NCI-H187 (cell line): ENCODE measurements around the gene INPP5A.
"Not testable (repeated sequence)": the region's sequence is repeated elsewhere in the genome, so short reads cannot be mapped to it uniquely, and the experiment has no call there.

Experiments
- DNase-seq, 2 experiments: peaks; one replicate each; lab custom pipeline; 2025; lab: John Stamatoyannopoulos, UW

INPP5A gene

DNA sequence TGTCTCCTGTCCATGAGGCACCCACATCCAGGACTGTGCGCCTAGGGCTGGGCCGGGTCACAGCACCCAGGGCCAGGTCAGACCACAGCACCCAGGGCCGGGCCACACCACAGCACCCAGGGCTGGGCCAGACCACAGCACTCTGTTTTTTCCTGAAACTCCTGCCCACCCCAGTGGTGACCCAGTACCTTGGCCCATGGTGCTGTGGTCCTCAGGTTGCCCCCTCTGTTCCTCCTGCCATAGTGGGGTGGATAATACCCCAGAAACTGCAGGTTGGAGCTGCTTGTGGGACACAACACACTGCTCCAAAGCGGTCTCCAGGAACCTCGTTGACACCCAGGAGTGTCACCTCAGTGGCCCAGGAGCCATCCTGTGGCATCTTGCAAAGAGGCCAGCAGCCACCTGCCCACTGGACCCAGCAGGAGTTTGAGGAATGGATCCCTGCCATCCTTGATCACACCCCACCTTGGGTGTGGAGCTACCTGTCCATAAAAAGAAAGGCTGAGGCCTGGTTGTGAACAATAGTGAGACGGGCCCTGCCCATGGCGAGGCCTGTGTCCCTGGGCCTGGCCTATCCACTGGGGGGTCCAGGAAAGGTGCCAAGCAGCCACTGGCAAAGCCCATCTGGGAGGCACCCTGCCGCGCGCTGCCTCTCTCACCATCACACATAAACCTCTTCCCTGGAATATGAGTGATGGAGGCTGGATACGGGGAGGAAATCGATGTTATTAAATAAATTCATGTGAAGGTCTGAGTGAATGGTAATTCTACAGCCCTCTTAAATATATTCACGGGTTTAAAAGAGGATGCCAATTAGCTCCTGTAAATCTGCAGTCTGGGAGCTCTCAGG lies 159.4 kb downstream of the INPP5A start:
- DNase-seq, result no peak

DNA sequence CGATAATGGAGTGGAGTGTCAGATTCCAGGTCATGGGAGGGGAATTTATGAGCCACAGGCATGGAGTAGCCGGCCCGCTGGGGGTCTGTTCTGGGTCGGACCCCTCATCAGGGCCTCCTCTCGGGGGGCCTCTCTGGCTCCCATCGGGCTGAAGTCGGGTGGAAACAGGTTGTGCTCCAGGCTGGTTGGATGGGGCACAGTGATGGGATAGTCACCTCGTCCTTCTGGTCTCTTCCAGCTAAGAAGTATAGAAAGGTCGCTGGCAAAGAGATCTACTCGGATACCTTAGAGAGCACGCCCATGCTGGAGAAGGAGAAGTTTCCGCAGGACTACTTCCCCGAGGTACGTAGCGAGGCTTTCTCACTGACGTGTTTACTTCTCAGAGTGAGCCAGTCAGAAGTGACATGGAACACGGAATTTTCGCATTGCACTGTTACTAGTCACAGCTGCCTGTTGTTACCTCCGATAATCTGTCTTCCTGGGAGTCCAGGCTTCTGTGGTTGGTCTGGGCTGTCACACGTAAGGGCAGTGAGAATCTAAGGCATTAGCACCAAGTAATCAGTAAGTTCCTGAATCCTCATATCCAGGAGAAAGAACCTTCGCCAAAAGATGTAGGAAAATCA lies 160.1 kb downstream of the INPP5A start:
- DNase-seq, result no peak

DNA sequence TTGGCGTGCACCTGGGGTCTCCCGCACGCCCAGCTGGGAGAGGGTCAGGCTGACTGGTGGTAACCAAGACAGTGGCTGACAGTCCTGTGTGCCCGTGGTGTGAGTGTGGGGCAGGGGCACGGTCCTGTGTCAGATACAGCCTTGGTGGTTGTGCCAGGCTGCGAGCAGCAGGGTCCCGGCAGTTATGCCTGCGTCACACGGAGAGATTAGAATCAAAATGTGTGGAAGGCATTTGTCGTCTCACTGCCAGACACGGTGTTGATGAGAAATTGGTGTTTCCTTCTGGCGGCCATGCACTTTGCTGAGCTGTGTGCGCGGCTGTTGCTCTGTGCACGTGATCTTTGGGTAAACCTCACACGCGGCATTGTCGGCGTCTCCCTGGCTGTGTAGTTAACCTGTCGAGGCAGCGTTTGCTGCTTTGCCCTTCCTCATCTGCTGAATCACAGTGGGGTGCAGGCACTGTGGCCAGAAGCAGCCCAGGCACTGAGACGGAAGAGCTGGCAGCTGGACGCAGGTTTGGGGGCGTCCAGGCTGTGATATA lies 160.7 kb downstream of the INPP5A start:
- DNase-seq, result no peak

DNA sequence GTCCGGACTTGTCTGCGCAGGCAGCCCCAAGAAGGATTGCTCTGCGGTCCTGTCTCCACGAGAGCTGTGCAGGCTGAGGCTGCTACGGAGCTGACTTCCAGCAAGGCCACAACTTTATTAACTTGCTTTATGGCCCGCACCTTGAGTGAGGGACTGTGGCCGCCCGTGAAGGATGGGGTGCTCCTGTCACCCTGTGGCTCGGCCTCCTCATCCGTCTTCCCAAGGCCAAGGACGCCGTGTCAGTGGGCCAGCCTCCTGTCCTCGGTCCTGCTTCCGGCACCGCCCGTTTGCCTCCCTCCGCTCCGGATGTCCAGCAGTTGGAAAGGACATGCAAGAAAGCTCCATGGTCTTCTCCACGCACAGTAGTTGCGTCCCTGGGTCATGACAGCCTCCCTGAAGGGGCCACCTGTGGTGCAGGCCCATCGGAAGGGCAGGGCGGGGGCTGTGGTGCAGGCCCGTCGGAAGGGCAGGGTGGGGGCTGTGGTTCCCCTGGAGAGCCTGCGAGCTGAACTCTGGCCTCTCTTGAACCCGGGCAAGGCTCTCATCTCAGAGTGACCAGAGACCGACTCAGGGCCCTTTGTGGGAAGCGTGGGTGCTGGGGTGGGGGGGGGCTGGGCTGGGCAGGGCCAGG lies 161.3 kb downstream of the INPP5A start:
- no peak for DNase-seq

DNA sequence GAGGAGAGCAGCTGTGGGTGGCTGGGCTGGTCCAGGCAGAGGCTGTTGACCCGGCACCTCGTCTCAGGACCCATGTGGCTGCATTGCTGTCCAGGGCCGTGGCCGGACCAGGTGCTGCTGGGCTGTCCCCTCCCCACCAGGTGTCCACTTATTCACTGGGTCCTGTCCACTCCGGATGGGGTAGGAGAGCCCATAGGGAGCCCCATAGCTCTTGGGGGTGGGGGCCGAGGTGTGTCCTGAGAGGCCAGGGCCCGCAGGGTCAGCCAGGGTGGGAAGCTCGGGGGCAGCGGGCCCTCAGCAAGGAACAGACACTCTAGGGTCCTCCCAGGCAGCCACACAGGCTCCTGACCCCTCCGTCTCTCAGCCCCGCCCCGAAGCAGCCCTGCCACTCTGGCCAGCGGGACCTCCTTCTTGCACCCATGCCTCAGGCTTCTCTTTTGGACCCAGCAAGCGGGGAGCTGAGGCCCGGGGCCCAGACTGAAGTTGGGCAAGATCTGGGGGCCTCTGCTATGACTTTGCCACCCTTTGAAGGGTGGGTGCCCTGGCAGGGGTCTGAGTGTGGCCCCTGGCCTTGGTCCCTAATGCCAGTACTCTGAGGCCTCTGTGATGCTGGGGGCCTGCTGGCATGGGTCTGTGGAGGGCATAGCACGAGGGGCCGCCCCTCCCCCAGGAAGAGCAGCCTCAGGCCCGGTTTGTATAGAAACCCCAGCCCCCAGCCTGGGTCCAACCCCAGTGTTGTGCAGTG lies 162.0 kb downstream of the INPP5A start:
- DNase-seq, result no peak

DNA sequence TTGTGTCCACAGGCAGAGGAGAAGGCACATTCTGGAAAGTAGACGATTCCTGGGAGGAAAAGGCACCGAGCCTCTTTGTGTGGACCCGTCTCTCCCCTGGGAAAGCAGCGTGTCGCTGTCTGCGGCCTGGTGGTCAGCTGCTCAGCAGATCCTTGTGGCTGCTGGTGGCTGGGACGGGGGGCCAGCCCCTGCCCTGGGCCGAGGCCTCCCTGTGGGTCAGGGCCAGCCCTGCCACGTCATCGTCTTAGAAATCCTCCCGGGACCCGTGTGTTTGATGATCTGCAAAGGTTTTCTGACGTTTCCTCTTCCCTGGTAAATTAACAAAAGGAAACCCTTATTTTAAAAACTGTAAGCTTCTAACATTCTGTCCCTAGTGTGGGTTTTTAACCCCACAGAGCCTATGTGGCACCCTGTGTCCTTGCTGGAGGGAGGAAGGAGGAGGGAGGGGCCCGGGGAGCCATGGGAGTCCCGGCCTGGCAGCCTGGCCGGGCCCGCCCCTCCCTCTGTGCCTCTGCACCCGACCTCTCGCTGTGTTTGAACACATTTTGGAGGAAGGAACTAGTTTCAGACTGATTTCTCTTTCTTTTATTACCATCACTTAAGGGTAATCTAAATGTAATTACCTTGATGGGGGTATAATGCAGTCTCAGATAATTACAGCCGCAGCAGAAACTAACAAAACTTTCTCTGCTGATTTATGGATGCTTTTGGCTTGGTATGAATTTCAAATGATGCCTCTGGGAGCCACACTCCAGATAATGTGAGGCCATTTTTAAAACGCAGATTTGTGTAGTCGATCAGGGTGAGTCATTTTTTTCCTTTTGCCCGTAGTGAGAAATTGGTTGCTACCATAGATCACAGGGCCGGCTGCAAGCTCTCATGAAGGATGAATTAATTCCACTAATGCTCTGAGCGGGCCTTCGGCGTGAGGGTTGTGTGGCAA lies 162.8 kb downstream of the INPP5A start:
- no peak for DNase-seq

DNA sequence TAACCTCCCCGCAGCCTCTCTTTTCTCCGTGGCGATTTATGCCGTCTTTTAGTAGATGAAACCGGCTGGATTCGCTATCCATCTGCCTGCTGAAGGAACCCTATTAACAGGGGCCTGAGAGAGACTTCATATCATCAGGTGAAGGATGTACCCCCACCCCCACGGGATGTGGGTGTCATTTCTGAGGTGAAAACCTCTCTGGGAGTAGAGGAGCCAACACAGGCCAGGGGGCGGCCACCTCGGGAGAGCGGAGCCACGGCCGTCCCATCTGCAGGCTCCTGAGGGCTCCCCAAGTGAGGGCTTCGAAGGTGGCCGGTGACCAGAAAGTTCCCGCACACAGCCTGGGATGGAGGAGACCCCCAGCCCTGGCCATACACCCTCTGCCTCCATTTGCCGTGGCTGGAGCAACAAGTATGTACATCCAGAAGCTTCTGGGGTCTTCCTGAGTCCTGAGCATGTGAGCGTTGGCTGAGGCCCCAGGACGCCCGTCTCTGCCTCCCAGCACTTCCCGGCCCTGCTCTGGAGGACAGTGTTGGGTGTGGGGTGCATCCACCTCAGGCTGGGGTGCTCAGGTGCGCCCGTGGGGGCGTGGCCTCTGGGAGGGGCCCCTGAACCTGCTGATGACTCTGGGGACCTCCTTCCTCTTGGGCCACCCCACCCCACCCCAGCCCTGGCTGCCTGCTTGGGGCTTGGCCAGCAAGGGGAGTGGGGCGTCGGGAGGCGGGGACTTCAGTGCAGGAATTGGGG lies 163.7 kb downstream of the INPP5A start:
- no peak for DNase-seq

DNA sequence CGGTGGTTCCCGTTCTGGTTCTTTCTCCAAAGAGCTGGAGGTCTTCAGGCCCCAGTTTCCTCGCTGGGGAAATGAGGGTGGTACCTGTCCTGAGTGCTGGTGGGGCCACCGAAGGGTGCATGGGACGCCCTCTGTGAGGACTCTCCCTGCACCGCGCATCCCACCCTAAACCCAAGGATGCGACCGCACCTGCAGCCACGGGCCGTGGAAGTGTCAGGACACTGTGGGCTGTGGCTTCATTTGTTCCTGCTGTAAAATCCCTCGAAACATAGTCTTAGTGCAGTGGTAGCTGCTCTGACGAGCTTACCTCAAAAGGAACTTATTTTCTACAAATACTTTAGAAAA lies 164.2 kb downstream of the INPP5A start:
- DNase-seq, result no peak

DNA sequence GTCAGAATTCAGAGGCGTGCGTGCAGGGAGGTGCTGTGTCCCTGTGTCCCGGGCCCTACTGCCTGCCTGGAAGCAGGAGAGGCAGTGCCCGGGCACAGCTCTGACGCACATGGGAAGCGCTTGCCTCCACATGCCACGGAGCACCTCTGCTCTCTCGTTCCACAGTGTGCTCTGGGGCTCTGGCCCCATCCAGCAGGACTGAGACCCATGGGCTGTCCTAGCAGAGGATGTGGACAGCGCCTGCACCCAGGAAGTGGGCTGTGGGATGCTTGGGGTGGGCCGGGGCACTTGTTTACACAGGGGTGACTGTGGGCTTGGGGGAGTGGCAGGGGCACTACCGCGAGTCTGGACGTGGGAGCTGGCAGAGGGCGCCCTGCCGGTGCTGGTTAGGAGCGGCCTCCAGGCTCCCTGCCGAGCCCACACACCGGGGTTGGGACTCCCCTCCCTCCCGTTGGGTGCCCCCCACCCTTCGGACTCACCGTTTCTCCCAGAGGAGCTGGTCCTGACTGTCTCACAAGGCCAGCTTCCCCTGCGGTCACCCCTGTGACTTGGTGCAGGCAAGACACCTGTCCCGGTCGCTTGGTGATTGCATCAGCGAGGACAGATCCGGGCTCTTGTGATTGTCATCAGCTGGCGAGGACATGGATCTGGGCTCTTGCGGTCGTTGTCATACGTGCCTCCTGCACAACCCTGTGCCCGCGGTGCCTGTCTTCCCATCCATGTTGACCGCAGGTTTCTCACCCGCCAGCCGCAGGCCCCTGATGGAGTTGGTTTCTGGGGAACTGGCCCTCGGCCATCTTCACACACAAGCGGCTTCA lies 165.2 kb downstream of the INPP5A start:
- no peak for DNase-seq

DNA sequence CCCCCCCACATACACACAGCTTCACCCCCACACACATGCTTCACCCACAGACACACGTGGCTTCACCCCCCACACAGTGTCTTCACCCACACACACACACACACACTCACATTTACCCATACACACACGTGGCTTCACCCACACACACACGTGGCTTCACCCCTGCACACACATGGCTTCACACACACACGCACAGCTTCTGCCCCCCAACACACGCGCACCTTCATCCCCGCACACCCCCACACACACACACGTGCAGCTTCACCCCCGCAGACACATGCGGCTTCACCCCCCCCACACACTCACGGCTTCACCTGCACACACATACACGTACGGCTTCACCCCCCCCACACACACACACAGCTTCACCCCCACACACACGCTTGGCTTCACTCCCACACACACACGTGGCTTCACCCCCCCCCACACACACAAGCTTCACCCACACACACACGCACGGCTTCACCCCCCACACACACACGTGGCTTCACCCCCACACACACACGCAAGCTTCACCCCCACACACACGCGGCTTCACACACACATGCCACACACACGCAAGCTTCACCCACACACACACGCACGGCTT lies 165.9 kb downstream of the INPP5A start:
- DNase-seq, result no peak

DNA sequence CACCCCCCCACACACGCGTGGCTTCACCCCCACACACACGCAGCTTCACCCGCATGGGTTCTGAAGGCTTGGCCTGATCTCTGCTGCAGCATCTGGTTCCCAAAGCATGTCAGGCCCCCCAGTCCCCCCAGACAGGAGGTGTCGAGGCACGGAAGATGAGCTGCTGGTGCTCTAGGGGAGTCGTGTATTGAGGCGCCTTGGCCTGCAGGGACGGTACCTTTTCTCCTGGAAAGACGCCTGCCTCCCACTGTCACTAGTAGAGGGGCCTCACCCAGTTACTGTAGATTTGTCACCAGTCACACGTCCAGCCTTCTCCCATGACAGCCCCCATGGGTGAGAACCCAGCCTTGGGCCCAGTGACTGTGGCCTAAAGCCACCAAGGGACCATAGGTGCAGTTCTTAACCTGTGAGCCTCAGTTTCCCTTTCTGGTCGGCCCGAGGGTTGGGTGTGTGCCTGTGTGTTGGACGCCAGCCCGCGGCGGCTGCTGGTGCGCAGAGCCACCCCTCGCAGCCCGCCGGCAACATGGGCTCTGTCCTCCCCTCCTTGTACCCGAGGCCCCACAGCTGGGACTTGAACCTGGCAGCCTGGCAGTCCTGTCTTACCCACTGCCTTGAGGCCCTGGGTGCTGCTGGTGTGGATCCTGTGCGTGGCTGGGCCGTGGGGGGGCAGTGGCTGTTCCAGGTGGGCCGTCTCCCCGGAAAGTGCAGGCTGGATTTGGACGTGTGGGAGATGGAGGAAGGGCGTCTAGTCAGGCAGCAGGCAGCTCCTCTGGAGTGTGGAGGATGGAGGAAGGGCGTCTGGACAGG lies 166.6 kb downstream of the INPP5A start:
- DNase-seq, result no peak

DNA sequence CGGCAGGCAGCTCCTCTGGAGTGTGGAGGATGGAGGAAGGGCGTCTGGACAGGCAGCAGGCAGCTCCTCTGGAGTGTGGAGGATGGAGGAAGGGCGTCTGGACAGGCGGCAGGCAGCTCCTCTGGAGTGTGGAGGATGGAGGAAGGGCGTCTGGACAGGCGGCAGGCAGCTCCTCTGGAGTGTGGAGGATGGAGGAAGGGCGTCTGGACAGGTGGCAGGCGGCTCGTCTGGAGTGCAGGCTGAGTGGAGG lies 167.2 kb downstream of the INPP5A start:
- DNase-seq, result not testable (repeated sequence)

DNA sequence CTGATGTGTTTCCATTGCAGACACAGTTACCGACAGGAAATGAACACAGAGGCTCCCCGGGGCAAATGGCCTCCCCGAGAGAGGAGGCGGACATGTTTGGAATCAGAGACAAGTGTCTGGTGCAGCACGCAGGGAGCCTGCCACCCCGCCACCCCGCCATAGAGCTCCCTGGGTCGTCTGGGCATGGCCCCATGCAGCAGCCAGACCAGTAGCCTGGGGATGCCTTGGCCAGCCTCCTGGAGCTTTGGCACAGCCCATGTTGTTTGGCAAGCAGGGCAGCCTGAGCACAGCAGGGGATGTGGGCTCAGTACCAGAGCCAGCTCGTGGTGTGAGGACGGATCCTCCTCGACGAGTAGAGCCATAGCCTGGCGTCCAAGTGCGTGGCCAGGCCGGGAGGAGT lies 167.6 kb downstream of the INPP5A start:
- no peak for DNase-seq

DNA sequence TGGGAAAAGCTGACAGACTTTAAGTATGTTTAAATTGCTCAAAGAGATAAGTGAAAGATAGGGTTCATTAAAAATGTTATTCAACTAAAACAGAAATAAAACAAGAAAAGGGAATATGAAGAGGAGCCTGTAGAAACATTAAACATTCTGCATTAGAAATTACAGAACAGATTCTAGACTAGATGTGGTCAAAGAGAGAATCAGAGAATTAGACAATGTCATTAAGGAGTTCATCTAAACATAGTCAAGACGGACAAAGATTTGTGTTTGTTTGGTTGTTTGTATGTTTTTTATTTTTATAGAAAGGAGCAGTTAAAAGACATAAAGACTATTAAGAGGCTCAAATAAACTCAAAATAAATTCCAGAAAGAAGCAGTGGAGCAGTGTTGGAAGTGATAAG lies 168.4 kb downstream of the INPP5A start:
- no peak for DNase-seq

DNA sequence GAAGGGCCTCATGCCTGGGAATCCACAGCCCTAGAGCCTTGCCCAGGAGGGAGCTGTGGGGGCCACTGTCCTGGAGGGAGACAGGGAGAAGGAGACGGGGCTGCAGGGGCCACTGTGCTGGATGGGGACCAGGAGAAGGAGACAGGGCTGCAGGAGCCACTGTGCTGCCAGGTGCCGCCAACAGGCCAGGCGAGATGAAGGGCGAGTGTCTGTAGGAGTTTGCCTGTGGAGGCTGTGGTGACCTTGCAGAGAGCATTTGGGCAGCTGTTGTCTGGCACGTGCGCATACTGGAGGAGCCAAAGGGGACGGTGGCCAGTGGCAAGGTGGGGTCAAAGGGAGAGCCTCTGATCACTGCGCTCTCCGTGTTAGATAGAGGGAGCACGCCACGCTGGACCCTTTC lies 169.1 kb downstream of the INPP5A start:
- DNase-seq, result no peak

DNA sequence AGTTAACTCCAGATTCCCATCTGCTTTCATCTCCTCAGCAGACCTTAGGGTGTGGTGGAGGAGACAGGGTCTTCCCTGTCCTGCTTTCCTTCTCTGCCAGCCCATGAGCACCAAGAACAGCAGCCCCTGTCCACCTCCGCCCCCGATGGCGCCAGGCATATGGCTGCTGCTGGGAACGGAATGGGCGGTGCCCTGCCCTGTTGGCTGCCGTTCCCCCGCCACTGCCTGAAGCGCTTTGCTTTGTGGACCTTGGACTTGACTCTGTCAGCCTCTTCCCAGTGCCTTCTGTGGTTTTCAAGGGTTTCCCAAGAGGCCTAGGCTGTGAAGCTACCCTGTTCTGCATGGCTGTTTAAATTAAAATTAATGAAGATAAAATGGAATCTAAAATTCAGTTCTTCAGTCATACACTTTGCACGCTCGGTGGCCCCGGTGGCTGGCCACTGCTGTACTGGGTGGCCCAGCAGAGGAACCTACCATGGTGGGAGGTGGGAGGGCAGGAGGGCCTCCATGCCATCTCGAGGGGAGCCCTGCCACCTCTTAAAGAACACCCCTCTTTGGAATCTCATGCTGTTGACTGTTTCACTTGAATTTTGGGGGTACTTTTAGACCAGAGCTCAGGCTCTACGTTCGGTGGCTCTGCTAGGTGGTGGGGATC lies 169.7 kb downstream of the INPP5A start:
- no peak for DNase-seq

DNA sequence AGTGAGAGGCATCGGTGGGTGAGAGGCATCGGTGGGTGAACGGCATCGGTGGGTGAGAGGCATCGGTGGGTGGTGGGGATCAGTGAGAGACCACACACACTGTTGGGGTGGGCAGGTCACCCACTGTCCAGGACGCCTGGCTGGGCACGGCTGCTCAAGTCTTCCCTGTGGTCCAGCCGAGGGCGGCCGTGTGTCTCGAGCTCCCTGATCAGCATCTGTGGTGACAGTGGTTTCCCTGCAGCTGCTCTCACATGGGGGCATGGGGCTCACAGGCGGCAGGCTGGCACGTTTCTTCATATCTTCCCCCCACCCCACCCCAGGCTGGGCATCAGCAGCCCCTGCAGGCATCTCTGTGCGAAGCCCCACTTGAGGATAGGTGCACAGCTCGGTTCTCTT lies 170.2 kb downstream of the INPP5A start:
- no peak for DNase-seq

DNA sequence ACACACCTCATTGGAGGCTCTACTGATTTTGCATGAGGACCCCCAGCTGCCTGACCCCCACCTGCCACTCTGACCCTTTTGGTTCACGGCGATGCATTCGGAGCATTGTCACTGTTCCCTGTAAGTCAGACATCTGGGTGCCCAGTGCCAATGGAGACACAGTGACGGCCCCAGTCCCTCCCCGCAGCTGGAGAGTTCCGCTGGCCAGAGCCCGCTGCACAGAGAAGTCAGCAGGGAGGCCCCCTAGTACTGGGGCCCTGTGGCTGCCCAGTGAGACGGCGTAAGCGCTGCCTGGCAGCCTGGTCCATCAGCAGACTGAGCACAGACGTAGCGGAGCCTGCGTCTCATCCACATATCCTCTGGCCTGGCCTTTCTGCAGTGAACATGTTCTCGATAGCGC lies 170.9 kb downstream of the INPP5A start:
- DNase-seq, result no peak
